GM21528 (cell line): Measurements from ENCODE around the gene RAB40B.
A peak's percentile ranks its signal among the peaks of the same experiment; 100 is the strongest.
"Not testable (repeated sequence)": the region's sequence is repeated elsewhere in the genome, so short reads cannot be mapped to it uniquely, and the experiment has no call there.

Experiments used
- ATAC-seq: cut with Tn5 transposase; IDR thresholded peaks from one replicate; pipeline ENCODE4 v1.9.1; 2021; ENCODE audit warnings: mild to moderate bottlenecking, moderate library complexity; ENCODE audit not compliant: unreplicated experiment, low FRiP score

The RAB40B gene

GRCh38 chr17:82655523-82655922 is 43.0 kb downstream of the RAB40B start:
- no peak for ATAC-seq

- ATAC-seq = no peak
Measured at GRCh38 chr17:82655038-82655479, 43.4 kb downstream of the RAB40B start.

- ATAC-seq = not testable (repeated sequence)
Measured at GRCh38 chr17:82654611-82655010, 43.9 kb downstream of the RAB40B start.

- no peak for ATAC-seq
Measured at GRCh38 chr17:82653651-82654528, 44.6 kb downstream of the RAB40B start.

GRCh38 chr17:82650723-82651122 is 47.8 kb downstream of the RAB40B start:
- ATAC-seq = no peak

GRCh38 chr17:82649501-82650261 is 48.8 kb downstream of the RAB40B start:
- no peak for ATAC-seq

GRCh38 chr17:82648742-82649331 is 49.7 kb downstream of the RAB40B start:
- ATAC-seq = no peak

GRCh38 chr17:82648165-82648668 is 50.3 kb downstream of the RAB40B start, which contains the start of gene WDR45B:
WDR45B (minus strand) TSS chr17:82648444; CDS start chr17:82648340, 104 bp downstream.
- peak; percentile 84 for ATAC-seq

GRCh38 chr17:82647593-82648164 is 50.8 kb downstream of the RAB40B start:
- ATAC-seq = peak; percentile 36

GRCh38 chr17:82645516-82645915 is 53.0 kb downstream of the RAB40B start:
- no peak for ATAC-seq

- no peak for ATAC-seq
Measured at GRCh38 chr17:82644148-82644547, 54.4 kb downstream of the RAB40B start.

- ATAC-seq = no peak
Measured at GRCh38 chr17:82642022-82642421, 56.5 kb downstream of the RAB40B start.

GRCh38 chr17:82640036-82640435 is 58.5 kb downstream of the RAB40B start:
- ATAC-seq = no peak

- ATAC-seq = no peak
Measured at GRCh38 chr17:82639628-82640027, 58.9 kb downstream of the RAB40B start.

- ATAC-seq = no peak
Measured at GRCh38 chr17:82638183-82638773, 60.2 kb downstream of the RAB40B start.

- ATAC-seq = no peak
Measured at GRCh38 chr17:82636626-82637598, 61.6 kb downstream of the RAB40B start.

- no peak for ATAC-seq
Measured at GRCh38 chr17:82633343-82633742, 65.2 kb downstream of the RAB40B start.

- no peak for ATAC-seq
Measured at GRCh38 chr17:82632451-82632850, 66.0 kb downstream of the RAB40B start.

- ATAC-seq = no peak
Measured at GRCh38 chr17:82631544-82631943, 67.0 kb downstream of the RAB40B start.
